Dendritic cell treated with granulocyte-macrophage colony-stimulating factor and Interleukin-4, amounts not matched to agents 40 ng/mL and 50 ng/mL, for 4 days (primary cell): ENCODE results near the gene SGTA.

Source experiments
- H3K27ac Mint-ChIP-seq: one replicate; pipeline ENCODE4 v1.8.0; 2022; ENCODE audit warnings: mild to moderate bottlenecking, mixed read lengths
- H3K27me3 Mint-ChIP-seq: one replicate; pipeline ENCODE4 v1.8.0; 2022; ENCODE audit warnings: mild to moderate bottlenecking, mixed read lengths
- H3K36me3 Mint-ChIP-seq: one replicate; pipeline ENCODE4 v1.8.0; 2022; ENCODE audit warnings: low read depth, mixed read lengths
- H3K4me1 Mint-ChIP-seq: one replicate; pipeline ENCODE4 v1.8.0; 2022; ENCODE audit warnings: low read depth, mixed read lengths
- H3K4me3 Mint-ChIP-seq: one replicate; pipeline ENCODE4 v1.8.0; 2022; ENCODE audit warnings: mild to moderate bottlenecking, moderate library complexity, mixed read lengths
- H3K9me3 Mint-ChIP-seq: one replicate; pipeline ENCODE4 v1.8.0; 2022; ENCODE audit warnings: mixed read lengths
- intact Hi-C: fragments of 100-400 bp; cut with micrococcal nuclease; formaldehyde crosslinking; loops from one replicate; pipeline ENCODE4 v1.15.0; 2022

SGTA gene

GRCh38 chr19:2764945-2765344, 18.1 kb downstream of the SGTA start:
- H3K9me3 Mint-ChIP-seq = no peaks in the 10 kb centered on the region

GRCh38 chr19:2763687-2764086, 19.4 kb downstream of the SGTA start:
- Mint-ChIP-seq H3K36me3 (peaks cover 100% of the 10 kb centered on the region), H3K4me1 (no peaks in the 10 kb centered on the region), H3K27me3 (no peaks in the 10 kb centered on the region), H3K4me3 (no peak overlapping the region), H3K27ac (no peak overlapping the region), H3K9me3 (no peaks in the 10 kb centered on the region)
- intact Hi-C loops = no loop called here

More at GRCh38 chr19:2764945-2765344, 18.1 kb downstream of the SGTA start:
- intact Hi-C loops = no loop called here
- H3K4me3 Mint-ChIP-seq = no peak overlapping the region
- H3K27ac Mint-ChIP-seq = no peak overlapping the region
- H3K27me3 Mint-ChIP-seq = no peaks in the 10 kb centered on the region
- peaks cover 6% of the 10 kb centered on the region for H3K4me1 Mint-ChIP-seq
- H3K36me3 Mint-ChIP-seq = peaks cover 93% of the 10 kb centered on the region

GRCh38 chr19:2762783-2763496, 20.1 kb downstream of the SGTA start:
- no peaks in the 10 kb centered on the region for H3K4me1 Mint-ChIP-seq
- H3K27me3 Mint-ChIP-seq = no peaks in the 10 kb centered on the region
- peaks cover 100% of the 10 kb centered on the region for H3K36me3 Mint-ChIP-seq
- intact Hi-C loops = no loop called here
- H3K4me3 Mint-ChIP-seq = no peak overlapping the region
- no peak overlapping the region for H3K27ac Mint-ChIP-seq
- no peaks in the 10 kb centered on the region for H3K9me3 Mint-ChIP-seq

- no peaks in the 10 kb centered on the region for H3K4me1 Mint-ChIP-seq
- H3K9me3 Mint-ChIP-seq = no peaks in the 10 kb centered on the region
- peaks cover 100% of the 10 kb centered on the region for H3K36me3 Mint-ChIP-seq
- intact Hi-C loops = no loop called here
- no peak overlapping the region for H3K4me3 Mint-ChIP-seq
- H3K27ac Mint-ChIP-seq = no peak overlapping the region
- no peaks in the 10 kb centered on the region for H3K27me3 Mint-ChIP-seq
Measured at GRCh38 chr19:2761876-2762782, 20.9 kb downstream of the SGTA start.

- H3K36me3 Mint-ChIP-seq = peaks cover 100% of the 10 kb centered on the region
- intact Hi-C loops = no loop called here
- no peaks in the 10 kb centered on the region for H3K4me1 Mint-ChIP-seq
Measured at GRCh38 chr19:2761309-2761677, 21.8 kb downstream of the SGTA start.

GRCh38 chr19:2759965-2760364, 23.1 kb downstream of the SGTA start:
- Mint-ChIP-seq H3K27ac (no peak overlapping the region), H3K4me3 (no peak overlapping the region), H3K4me1 (no peaks in the 10 kb centered on the region), H3K36me3 (peaks cover 100% of the 10 kb centered on the region), H3K27me3 (no peaks in the 10 kb centered on the region), H3K9me3 (no peaks in the 10 kb centered on the region)
- intact Hi-C loops = no loop called here

More at GRCh38 chr19:2761309-2761677, 21.8 kb downstream of the SGTA start:
- H3K27ac Mint-ChIP-seq = no peak overlapping the region
- H3K9me3 Mint-ChIP-seq = no peaks in the 10 kb centered on the region
- no peak overlapping the region for H3K4me3 Mint-ChIP-seq
- no peaks in the 10 kb centered on the region for H3K27me3 Mint-ChIP-seq

GRCh38 chr19:2759362-2759761, 23.7 kb downstream of the SGTA start:
- Mint-ChIP-seq H3K27me3 (no peaks in the 10 kb centered on the region), H3K4me3 (no peak overlapping the region), H3K36me3 (peaks cover 100% of the 10 kb centered on the region), H3K9me3 (no peaks in the 10 kb centered on the region), H3K4me1 (no peaks in the 10 kb centered on the region), H3K27ac (no peak overlapping the region)
- intact Hi-C loops = no loop called here

- Mint-ChIP-seq H3K9me3 (no peaks in the 10 kb centered on the region), H3K27ac (no peak overlapping the region), H3K4me1 (no peaks in the 10 kb centered on the region), H3K27me3 (no peaks in the 10 kb centered on the region), H3K36me3 (peaks cover 100% of the 10 kb centered on the region), H3K4me3 (no peak overlapping the region)
- intact Hi-C loops = no loop called here
Measured at GRCh38 chr19:2758601-2759313, 24.3 kb downstream of the SGTA start.

- Mint-ChIP-seq H3K4me3 (no peak overlapping the region), H3K27me3 (no peaks in the 10 kb centered on the region), H3K9me3 (no peaks in the 10 kb centered on the region), H3K36me3 (peaks cover 95% of the 10 kb centered on the region), H3K4me1 (no peaks in the 10 kb centered on the region), H3K27ac (no peak overlapping the region)
- intact Hi-C loops = no loop called here
Measured at GRCh38 chr19:2756921-2757881, 25.9 kb downstream of the SGTA start.

GRCh38 chr19:2756477-2756876, 26.6 kb downstream of the SGTA start:
- H3K36me3 Mint-ChIP-seq = peaks cover 87% of the 10 kb centered on the region
- intact Hi-C loops = no loop called here

GRCh38 chr19:2755811-2756210, 27.3 kb downstream of the SGTA start:
- peaks cover 81% of the 10 kb centered on the region for H3K36me3 Mint-ChIP-seq
- H3K4me3 Mint-ChIP-seq = no peak overlapping the region
- peaks cover 7% of the 10 kb centered on the region for H3K4me1 Mint-ChIP-seq
- H3K9me3 Mint-ChIP-seq = no peaks in the 10 kb centered on the region
- intact Hi-C loops = no loop called here
- no peak overlapping the region for H3K27ac Mint-ChIP-seq
- H3K27me3 Mint-ChIP-seq = no peaks in the 10 kb centered on the region

More at GRCh38 chr19:2756477-2756876, 26.6 kb downstream of the SGTA start:
- no peaks in the 10 kb centered on the region for H3K27me3 Mint-ChIP-seq
- no peak overlapping the region for H3K4me3 Mint-ChIP-seq
- no peak overlapping the region for H3K27ac Mint-ChIP-seq
- no peaks in the 10 kb centered on the region for H3K9me3 Mint-ChIP-seq
- peaks cover under 1% of the 10 kb centered on the region for H3K4me1 Mint-ChIP-seq

- intact Hi-C loops = no loop called here
- no peaks in the 10 kb centered on the region for H3K9me3 Mint-ChIP-seq
- peaks cover 76% of the 10 kb centered on the region for H3K36me3 Mint-ChIP-seq
- H3K4me3 Mint-ChIP-seq = no peak overlapping the region
- no peak overlapping the region for H3K27ac Mint-ChIP-seq
- peaks cover 12% of the 10 kb centered on the region for H3K4me1 Mint-ChIP-seq
- H3K27me3 Mint-ChIP-seq = no peaks in the 10 kb centered on the region
Measured at GRCh38 chr19:2755448-2755705, 27.7 kb downstream of the SGTA start.

GRCh38 chr19:2754659-2755447, 28.2 kb downstream of the SGTA start:
- Mint-ChIP-seq H3K27me3 (no peaks in the 10 kb centered on the region), H3K4me1 (peaks cover 13% of the 10 kb centered on the region), H3K27ac (no peak overlapping the region), H3K36me3 (peaks cover 71% of the 10 kb centered on the region), H3K9me3 (no peaks in the 10 kb centered on the region), H3K4me3 (no peak overlapping the region)
- intact Hi-C loops = no loop called here
